ENCODE results near the gene EAF2.

DNA sequence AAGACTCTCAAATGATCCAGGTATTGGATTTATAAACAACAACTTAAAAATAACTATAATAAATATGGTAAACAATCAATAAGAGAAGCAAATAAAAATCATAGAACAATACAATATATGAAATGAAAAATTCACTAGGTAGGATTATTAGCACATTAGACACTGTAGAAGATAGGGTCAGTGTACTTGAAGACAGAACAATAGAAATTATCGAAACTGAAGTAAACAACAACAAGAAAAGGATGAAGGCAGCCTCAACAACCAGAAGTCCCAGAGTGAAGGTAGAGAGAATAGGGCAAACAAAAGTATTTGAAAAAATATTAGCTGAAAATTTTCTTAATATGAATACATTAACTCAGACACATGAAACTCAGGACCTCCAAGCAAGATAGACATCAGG is 12.0 kb upstream of the EAF2 start:
- TF ChIP-seq, protein P1, sequence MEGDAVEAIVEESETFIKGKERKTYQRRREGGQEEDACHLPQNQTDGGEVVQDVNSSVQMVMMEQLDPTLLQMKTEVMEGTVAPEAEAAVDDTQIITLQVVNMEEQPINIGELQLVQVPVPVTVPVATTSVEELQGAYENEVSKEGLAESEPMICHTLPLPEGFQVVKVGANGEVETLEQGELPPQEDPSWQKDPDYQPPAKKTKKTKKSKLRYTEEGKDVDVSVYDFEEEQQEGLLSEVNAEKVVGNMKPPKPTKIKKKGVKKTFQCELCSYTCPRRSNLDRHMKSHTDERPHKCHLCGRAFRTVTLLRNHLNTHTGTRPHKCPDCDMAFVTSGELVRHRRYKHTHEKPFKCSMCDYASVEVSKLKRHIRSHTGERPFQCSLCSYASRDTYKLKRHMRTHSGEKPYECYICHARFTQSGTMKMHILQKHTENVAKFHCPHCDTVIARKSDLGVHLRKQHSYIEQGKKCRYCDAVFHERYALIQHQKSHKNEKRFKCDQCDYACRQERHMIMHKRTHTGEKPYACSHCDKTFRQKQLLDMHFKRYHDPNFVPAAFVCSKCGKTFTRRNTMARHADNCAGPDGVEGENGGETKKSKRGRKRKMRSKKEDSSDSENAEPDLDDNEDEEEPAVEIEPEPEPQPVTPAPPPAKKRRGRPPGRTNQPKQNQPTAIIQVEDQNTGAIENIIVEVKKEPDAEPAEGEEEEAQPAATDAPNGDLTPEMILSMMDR (conservative IDR thresholded peaks at IDR 0.05): no peak
- TF ChIP-seq ZFX (IDR thresholded peaks at IDR 0.05): no peak

All from C4-2B (cell line).